GM18526 (cell line): ENCODE results near the gene DYNC1H1.

Experiments
- POLR2A ChIP-seq: IDR thresholded peaks from 3 replicates; pipeline ENCODE4 v1.6.1; 2011; ENCODE audit not compliant: insufficient read length; ENCODE audit errors: extremely low read depth

The DYNC1H1 gene

DNA sequence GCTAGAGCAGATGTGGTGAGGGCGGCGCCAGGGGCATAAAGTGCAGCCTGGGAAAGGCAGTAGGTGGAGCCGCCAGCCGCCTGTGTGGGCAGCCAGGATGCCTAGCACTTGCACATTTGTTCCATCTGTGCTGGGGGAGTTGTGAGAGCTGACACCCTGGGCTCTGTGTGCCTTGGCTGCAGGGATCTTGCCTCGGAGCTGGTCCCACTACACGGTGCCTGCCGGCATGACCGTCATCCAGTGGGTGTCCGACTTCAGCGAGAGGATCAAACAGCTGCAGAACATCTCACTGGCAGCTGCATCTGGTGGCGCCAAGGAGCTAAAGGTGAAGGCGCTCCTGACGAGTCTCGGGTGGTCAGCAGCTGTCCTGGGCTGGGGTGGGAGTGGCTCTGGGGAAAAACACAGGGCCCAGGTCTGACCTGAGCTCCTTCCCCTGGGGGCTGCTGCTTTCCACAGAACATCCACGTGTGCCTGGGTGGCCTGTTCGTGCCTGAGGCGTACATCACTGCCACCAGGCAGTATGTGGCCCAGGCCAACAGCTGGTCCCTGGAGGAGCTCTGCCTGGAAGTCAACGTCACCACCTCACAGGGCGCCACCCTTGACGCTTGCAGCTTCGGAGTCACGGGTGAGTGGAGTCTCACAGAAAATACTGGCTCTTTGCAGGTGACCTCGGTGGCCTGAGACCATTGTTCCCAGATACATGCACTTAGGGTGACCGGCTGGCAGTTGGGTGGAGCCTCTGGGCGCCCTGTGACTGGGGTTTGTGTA is 85.1 kb downstream of the DYNC1H1 start:
- TF ChIP-seq POLR2A = no peak

DNA sequence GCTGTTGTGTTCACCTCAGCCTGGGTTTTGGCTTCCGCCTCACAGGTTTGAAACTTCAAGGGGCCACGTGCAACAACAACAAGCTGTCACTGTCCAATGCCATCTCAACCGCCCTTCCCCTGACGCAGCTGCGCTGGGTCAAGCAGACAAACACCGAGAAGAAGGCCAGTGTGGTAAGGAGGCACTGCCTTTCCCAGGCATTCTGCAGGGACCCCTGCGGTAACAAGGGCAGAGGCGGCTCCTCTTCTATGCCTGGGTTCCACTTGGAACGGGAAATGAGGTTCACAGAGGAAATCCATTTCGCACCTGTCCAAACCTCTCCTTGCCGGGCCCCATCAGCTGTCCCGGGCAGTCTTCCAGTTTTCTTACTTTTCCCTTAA is 85.6 kb downstream of the DYNC1H1 start:
- no peak for TF ChIP-seq POLR2A

DNA sequence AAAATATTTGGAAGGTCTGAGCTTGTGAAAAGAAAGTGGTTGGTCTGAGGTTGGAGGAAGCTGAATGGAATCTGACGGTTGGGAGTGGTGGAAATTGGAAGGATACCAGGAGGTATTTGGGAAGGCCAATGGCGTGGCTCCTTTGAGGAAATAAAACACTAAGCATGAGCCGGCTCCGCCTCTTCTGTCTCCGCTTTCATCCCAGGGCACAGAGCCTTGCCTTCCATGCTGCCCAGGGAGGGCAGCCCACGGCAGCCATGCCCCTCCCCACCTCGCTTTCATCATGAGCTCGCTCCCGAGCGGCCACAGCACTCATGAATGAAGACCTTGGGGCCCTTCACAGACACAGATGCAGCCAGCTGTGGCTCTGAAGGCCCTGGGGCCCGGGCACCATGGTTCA is 86.3 kb downstream of the DYNC1H1 start:
- no peak for TF ChIP-seq POLR2A

DNA sequence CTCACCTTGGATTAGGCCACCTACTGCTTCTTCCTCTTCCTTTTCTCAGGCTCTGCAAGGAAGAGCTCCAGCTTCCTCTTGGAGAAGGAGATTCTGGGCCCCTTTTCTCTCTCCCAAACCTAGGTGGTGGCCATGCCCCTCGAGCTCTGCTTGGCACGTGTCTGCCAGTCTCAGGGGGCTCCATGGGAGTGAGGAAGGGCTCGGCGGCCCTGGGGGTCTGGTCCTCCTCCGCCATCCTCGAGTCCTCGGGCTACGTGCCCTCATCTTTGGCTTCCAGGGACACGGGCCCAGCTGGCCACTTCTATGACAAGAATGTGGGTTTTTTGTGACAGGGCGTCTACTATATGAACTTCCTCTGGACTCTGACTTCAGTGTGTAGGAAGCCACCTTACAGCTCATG is 88.1 kb downstream of the DYNC1H1 start:
- no peak for TF ChIP-seq POLR2A

DNA sequence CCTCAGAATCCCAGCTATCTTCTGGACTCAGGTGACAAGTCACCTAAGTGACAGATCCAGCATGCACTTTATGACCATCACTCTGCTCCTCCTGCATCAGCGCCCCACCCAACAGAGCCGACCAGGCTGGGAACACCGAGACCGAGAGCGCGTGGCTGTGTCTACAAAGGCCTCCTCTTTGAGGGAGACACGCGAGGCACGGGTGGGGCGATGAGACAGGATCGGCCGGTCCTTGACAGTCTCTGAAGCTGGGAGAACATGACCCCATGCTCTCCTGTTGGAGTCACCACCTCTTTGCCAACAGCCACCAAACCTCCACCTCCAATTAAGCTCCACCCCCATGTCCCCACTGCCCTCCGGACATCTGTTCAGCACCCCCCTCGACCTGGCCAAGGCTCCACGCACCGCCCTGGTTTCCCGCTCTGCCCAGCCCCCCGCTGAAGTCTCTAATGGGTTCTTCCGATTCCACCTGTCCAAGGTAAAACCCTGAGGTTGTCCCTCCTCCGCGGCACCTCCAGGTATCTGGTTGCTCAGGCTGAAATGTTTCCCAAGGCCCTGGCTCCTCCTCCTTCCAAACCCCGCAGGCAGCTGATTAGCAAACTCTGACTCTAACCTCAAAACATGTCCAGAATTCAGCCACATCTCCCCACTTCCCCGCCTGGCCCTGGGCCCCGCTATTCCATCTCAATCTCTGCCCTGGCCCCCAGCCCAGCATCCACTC is 91.0 kb downstream of the DYNC1H1 start:
- TF ChIP-seq POLR2A = no peak

DNA sequence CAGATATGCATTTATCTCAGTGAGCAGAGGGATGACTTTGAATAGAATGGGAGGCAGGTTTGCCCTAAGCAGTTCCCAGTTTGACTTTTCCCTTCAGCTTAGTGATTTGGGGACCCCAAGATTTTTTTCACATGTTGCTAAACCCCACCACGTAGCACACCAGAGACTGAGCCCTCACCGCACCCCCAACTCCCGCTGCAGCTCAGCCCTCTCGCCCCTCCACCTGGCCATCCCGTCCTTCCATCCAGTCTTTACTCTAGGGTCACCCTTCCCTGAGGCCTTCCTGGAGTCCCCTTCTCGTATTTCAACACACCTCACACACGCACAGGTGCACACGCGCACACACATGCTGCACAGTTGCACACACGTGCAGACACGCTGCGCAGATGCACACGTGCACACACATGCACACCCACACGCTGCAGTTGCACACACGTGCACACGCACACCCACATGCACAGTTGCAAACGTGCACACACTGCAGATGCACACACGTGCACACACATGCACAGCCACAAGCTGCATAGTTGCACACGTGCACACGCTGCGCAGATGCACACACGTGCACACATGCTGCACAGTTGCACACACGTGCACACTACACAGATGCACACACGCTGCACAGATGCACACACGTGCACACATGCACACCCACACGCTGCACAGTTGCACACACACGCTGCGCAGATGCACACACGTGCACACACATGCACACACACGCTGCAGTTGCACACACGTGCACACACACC is 92.5 kb downstream of the DYNC1H1 start:
- no peak for TF ChIP-seq POLR2A

DNA sequence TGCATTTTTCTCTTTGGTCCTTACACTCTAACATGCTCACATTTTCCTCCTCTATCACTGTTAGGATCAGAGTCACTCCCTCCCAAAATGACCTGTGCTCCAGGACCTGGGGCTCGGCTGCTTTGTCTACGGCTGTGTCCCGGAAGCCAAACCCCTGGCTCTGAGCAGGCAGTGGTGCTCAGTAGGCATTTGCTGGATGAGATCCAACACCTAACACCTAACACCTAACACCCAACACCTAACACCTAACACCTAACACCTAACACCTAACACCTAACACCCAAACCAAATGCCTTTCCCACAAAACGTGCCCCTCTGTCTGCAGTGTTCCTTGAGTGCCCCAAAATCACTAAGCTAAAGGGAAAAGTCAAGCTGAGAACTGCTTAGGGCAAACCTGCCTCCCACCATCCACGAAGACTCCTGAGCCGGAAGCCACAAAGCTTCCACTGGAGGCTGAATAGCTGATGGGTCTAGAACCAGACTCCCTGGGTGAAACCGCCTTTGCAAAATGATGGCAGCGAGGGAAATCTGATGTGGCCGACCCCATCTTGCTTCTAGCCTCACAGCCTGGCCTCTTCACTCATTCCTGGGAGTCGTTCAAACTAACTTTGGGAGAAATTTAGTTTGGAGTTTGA is 93.2 kb downstream of the DYNC1H1 start:
- TF ChIP-seq POLR2A = no peak

DNA sequence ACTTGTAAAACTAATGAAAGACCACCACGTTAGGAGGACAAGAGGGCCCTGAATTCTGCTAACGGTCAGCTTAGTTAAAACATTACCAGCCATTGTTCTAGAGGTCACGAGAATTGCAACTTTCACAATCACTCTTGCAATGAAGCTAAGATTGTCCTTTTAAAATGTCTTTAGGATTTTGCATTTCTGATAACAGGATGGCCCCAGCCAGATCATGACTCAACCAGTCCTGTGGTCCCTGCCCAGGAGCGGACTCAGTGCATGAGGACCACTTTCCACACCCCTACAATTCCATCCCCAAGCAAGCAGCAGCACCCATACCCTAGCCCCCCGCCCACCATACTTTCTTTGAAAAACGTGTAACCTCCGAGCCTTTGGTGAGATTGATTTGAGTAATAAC is 93.8 kb downstream of the DYNC1H1 start:
- no peak for TF ChIP-seq POLR2A

DNA sequence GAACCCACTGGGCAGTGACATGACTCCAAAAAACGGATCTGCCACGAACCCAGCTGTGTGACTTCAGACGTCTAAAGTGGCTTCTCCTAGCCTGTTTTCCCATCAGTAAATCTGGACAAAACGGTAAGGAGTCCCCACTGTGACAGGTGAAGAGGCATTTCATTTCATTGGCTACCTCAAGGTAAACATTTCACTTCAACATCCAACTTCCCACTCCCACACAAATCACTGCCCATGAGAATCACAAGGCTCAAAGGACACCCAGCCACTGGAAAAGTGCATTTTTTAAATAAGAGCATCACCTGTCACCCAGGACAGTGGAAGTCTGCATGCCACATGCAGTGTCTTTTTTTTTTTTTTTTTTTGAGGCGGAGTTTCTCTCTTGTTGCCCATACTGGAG is 94.6 kb downstream of the DYNC1H1 start:
- no peak for TF ChIP-seq POLR2A

DNA sequence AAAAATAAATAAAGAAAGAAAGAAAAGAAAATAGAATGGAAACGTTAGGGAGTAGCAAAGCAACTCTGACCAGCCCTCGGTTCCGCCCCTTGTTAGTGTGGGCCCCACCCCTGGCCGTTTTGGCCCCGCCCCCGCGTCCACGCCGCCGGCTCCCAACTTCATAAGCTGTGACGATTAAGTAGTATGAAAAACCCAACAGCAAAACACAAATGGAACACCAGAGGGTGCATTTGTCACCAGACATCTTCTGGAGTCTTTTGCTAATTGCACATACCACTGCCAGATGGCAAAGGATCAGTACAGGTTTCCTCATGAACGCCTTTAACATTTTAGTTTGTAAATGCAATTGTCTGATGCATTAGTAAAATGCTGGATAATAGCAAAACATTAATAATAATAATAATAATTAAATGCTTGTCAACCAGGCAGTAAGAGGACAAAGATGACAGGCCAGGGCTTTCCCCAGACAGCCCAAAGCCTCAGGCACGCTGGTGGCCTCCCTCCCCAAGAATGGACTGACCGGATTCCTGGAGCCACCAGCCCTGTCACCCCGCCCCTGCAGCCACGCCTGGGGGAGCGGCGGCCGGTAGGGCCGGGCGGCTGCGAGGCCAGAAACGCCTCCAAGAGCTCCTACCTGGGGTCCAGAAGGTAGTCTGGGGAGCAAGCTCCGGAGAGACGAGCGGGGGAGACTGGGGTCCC is 98.9 kb downstream of the DYNC1H1 start:
- no peak for TF ChIP-seq POLR2A

DNA sequence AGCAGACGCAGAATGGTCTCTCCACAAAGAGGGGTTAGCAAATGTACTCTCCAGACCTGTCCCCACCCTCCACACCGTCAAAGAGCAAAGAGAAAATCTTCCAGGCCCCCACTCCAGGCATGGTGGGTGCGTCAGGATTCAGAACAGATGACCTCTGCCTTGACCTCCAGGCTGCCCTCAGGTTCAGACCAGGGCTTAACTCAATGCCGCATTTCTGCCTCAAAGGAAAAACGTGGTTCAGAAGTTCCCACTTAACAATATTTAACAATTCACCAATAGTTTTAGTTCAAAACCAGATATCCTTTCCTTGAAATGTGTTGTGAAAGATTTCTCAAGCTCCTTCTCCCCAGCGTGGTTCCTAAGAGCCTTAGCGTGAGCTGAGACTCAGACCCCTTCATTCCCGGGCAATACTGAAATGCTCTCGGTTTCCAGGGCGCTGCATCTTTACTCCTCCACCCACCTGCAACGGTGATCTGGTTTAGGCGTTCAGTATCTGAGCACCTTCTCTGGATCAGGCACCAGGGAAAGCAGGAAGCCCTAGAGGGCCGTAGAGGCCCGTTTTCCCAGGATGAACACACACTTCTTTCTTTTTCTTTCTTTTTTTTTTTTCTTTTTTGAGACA is 99.5 kb downstream of the DYNC1H1 start:
- no peak for TF ChIP-seq POLR2A

DNA sequence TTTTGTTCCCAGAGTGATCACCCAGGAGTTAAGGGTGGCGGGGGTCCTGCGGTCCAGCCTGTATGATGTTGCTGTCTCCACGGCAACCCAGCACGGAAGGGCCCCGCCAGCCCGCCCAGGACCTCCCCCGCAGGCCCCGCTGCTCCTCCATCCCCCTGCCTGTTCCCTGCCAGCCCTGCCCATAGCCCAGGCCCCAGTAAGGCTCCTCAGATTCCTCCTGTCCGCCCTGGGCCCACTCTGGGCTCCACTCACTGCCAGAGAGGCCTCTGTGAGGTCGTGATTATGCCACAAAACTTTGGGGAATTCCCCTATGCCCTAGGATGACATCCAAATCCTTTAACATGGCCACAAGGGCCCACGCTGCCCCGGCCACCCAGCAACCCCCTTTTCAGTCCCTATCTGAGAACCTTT is 101.7 kb downstream of the DYNC1H1 start:
- TF ChIP-seq POLR2A = no peak

DNA sequence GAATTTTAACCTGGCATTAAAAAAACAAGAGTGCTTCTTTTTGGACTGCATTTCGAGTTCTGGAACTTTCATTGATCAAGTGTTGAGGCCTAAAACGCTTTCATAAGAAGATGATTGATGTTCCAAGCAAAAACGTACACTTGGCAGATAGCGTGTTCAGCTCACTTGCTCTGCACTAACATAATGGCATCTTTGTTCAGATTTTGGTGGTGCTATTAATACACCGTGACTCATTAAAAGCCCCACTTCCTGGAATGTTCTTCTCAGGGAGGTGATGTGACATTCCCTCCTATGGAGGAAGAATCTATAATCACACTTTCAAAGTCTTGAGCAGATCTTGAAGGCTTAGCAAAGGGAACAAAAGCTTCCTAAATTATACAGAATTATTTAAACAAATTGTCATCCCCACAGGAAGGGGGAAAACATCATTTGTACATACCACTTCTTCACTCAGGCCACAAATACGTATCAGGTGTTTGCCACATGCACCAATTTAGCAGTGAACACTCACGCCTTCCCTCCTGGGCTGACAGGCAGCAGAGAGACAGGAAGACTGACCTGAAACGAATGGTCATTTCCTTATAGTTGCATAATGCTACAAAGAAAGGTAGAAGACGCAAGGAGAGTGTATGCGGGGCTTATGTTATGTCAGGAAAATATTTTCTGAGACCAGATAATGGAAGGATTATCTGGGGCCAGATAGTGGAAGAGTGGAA is 107.1 kb downstream of the DYNC1H1 start:
- TF ChIP-seq POLR2A = no peak

DNA sequence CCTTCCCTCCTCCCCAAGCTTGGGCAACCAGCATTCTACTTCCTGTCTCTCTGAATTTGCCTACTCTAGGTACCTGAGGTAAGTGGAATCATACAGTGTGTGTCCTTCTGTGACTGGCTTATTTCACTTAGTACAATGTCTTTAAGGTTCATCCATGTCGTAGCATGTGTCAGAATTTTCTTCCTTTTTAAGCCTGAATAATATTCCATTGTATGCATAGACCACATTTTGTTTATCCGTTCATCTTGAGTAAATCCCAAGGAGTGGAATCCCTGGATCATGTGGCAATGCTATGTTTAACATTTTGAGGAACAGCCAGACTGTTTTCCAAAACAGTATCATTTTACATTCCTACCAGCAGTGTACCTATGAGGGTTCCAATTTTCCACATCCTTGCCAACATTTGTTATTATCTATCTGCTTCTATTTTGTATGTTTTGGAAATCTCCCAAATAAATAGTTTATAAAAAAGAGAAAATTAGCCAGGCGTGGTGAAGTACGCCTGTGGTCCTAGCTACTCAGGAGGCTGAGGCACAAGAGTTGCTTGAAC is 110.1 kb downstream of the DYNC1H1 start:
- no peak for TF ChIP-seq POLR2A
